T-cell (primary cell): ENCODE data around the gene MRPL33. TPM values are rescaled to one million over a fixed set of nuclear protein-coding genes. Genes with fewer than 3 reads are reported as not detected.

Experiments
- ATAC-seq, 4 experiments: fragments of 200-7000 bp in 3 of 4; fragments of 150-1000 bp in 1 of 4; cut with Tn5 transposase; replicated peaks in 1 of 4; 1 replicate in 3 of 4; 2 replicates in 1 of 4; pipeline ENCODE4 v1.10.0; 2021; ENCODE audit warnings: moderate library complexity in 3 of 4, mild to moderate bottlenecking in 2 of 4, moderate number of reproducible peaks in 1 of 4
- CTCF ChIA-PET, 2 donors: fragments of 300-600 bp; sonication (Branson Sonifier 250); formaldehyde crosslinking; loops; one replicate each; lab custom pipeline; 2022; ENCODE audit warnings: antibody characterized with exemption in 2 of 2; lab: Charles Lee
- POLR2A ChIA-PET, 2 donors: fragments of 300-600 bp; sonication (Branson Sonifier 250); formaldehyde crosslinking; loops; one replicate each; lab custom pipeline; 2022; ENCODE audit warnings: antibody characterized with exemption in 2 of 2; lab: Charles Lee
- DNase-seq, 35 experiments: peaks; one replicate each; pipeline versions ENCODE4 v3.0.0 to v3.0.0-alpha.2; 2013 to 2023
- H3K27ac ChIP-seq: one replicate; pipeline ENCODE4 v1.5.1; 2013; ENCODE audit warnings: low read length
- H3K27me3 ChIP-seq, 2 experiments: replicated peaks in 1 of 2; 1 replicate in 1 of 2; 2 replicates in 1 of 2; pipeline versions ENCODE4 v1.6.1 to v1.7.0; 2013; ENCODE audit warnings: low read length in 1 of 2, mixed read lengths in 1 of 2; ENCODE audit not compliant: control insufficient read depth in 2 of 2, insufficient read depth in 2 of 2; ENCODE audit errors: extremely low read depth in 1 of 2
- H3K36me3 ChIP-seq, 2 donors: 1 replicate in 1 of 2; 2 replicates in 1 of 2; pipeline versions ENCODE4 v1.6.1 to v1.7.0; 2013; ENCODE audit warnings: low read length in 1 of 2; ENCODE audit not compliant: control insufficient read depth in 2 of 2, insufficient read depth in 1 of 2; ENCODE audit errors: extremely low read depth in 1 of 2
- H3K4me1 ChIP-seq, 2 experiments: 1 replicate in 1 of 2; 2 replicates in 1 of 2; pipeline versions ENCODE4 v1.6.1 to v1.7.0; 2013; ENCODE audit warnings: low read length in 2 of 2, mixed read lengths in 1 of 2; ENCODE audit not compliant: insufficient read depth in 2 of 2, control insufficient read depth in 1 of 2; ENCODE audit errors: extremely low read depth in 1 of 2
- H3K4me3 ChIP-seq, 2 donors: 1 replicate in 1 of 2; 2 replicates in 1 of 2; pipeline versions ENCODE4 v1.5.1 to v1.7.0; 2013; ENCODE audit warnings: mild to moderate bottlenecking in 2 of 2, low read length in 1 of 2, moderate library complexity in 1 of 2; ENCODE audit not compliant: control insufficient read depth in 1 of 2; ENCODE audit errors: extremely low read depth in 1 of 2
- H3K9me3 ChIP-seq: 2 replicates; pipeline ENCODE4 v1.7.0; 2013
- H3K27ac Mint-ChIP-seq, 2 donors: one replicate each; pipeline ENCODE4 v1.8.0; 2020 to 2021; ENCODE audit warnings: mild to moderate bottlenecking in 2 of 2, mixed read lengths in 2 of 2
- H3K27me3 Mint-ChIP-seq, 2 donors: one replicate each; pipeline ENCODE4 v1.8.0; 2021 to 2022; ENCODE audit warnings: mixed read lengths in 2 of 2
- H3K36me3 Mint-ChIP-seq: one replicate; pipeline ENCODE4 v1.8.0; 2021; ENCODE audit warnings: mixed read lengths
- H3K4me1 Mint-ChIP-seq, 3 donors: one replicate each; pipeline ENCODE4 v1.8.0; 2020 to 2022; ENCODE audit warnings: mixed read lengths in 3 of 3, mild to moderate bottlenecking in 1 of 3
- H3K4me3 Mint-ChIP-seq, 3 donors: one replicate each; pipeline ENCODE4 v1.8.0; 2020 to 2022; ENCODE audit warnings: mild to moderate bottlenecking in 3 of 3, mixed read lengths in 3 of 3, moderate library complexity in 3 of 3
- H3K9me3 Mint-ChIP-seq, 3 donors: one replicate each; pipeline ENCODE4 v1.8.0; 2020 to 2022; ENCODE audit warnings: mixed read lengths in 3 of 3
- WGBS: methylation state at CpG from one replicate; pipeline ENCODE4 v1.1.5; 2013; ENCODE audit warnings: missing lambda C conversion rate; ENCODE audit not compliant: insufficient coverage; 5-methylcytosine and 5-hydroxymethylcytosine counted together
- total RNA-seq, 35 experiments: library from RNA in 6 of 35; stranded (reverse) in 6 of 35; fragments of 120-200 nt in 1 of 35; gene quantifications; one replicate each; pipeline versions ENCODE4 v1.2.1 to v1.2.4 and lab custom pipeline; 2013 to 2026

The MRPL33 gene
- 10 to 100 TPM; 25.9 to 39.4 (median 29.7) TPM for total RNA-seq
- total RNA-seq (2013) = 77.1 TPM
- 20.7 to 55.3 (median 25.6) reads per million in 29 experiments for total RNA-seq (lab: John Stamatoyannopoulos, UW)

DNA sequence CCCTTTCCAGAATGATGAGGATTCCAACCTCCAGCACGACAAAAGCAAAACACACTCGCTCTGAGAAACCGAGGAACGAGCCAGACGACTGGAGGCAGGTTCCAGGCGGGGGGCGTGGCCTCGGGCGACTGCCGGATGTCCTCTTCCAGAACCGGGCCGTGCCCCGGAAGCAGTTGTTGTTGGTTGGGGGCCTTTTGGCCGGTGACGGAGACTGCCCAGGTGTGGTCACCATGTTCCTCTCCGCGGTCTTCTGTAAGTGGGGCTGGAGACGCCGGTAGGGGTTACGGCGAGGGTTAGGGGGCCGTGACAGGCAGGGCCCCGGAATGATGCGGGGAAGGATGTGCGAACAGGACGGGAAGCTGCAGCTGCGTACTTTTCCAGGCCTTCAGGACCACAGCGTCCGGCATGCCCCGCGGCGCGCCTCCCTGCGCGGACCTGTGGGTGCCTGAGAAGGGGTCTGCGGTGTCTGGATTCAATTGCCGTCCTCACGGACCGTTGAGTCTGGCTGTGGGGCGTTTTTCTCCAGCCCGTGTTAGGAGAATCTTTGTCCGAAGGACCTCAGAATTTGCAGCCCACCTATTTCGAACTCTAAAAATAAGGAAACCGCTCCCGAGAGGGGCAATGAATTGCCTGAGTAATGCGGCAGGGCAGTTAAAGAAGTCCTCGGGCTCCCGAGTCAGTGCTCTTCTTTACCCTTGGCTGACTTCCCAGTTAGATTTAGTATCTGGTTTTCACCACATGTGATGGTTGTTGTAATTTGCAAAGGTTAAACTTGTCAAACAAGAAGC, at the start of gene MRPL33:
Gene MRPL33 (plus strand): TSS at position 172 of the 788 bp plus-strand sequence. CDS start 59 bp downstream, at position 231.
- peak within 1 kb of the TSS; percentile 85 to 99 for H3K4me3 ChIP-seq
- Mint-ChIP-seq H3K36me3 (peaks cover 24% of the 10 kb centered on the region), H3K4me1 (peaks cover 44 to 50% (median 49%) of the 10 kb centered on the region in 3 donors), H3K4me3 (peak within 1 kb of the TSS; percentile 99 to 100 (median 99)), H3K27me3 (peaks cover 0 to 2% of the 10 kb centered on the region in 2 donors), H3K9me3 (no peaks in the 10 kb centered on the region), H3K27ac (peak within 1 kb of the TSS; percentile 99 to 100)
- ChIA-PET CTCF (interaction anchor here in 1 of 2 donors (0.6 kb wide), 2 partner anchors 118 to 795 kb away, joined by 3 to 4 read pairs; no protein-coding TSS in a partner anchor), POLR2A (interaction anchor here (0.6 kb wide), 3 partner anchors 35 to 621 kb away, joined by 3 to 4 read pairs (median 3); no protein-coding TSS in a partner anchor)
- H3K27ac ChIP-seq = peak within 1 kb of the TSS; percentile 80
- H3K27me3 ChIP-seq = peaks cover 0 to 3% of the 10 kb centered on the region in 2 experiments
- WGBS = under 1% methylated on average over 41 of the region's 48 CpGs
- ATAC-seq = peak; percentile 94 to 95 (median 94)
- H3K9me3 ChIP-seq = no peaks in the 10 kb centered on the region
- H3K36me3 ChIP-seq = peaks cover 4 to 17% of the 10 kb centered on the region in 2 donors
- peak; percentile 77 to 94 (median 89) for DNase-seq
- H3K4me1 ChIP-seq = peaks cover 12 to 17% of the 10 kb centered on the region in 2 experiments

DNA sequence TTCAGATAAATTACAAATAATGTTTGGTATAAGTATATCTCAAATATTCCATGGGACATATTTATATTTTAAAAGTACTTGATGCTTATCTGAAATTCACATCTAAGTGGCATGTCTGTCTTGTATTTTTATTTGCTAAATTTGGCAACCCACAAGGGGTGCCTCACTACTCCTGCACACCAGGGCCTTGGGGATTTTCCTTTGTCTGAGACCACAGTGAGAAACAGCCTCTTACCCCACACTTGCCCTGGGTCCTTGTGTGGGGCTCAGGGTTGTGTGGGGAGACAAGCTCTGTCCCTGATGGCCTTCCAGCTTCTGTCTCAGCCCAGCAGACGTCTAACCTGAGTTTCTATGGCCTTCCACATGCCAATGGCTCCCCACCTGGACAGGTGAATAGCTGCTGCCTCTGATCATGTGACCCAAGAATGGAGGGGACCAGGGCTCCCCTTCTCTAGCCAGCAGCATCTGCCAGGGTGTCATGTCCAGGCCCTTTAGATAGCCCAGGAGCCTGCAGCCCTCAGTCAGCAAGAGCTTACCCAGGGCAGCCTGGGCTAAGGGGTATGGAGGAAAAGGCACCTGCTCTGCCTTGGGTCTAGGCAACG, 49.5 kb upstream of the MRPL33 start:
- DNase-seq (no peak), ATAC-seq (no peak)
- H3K27ac ChIP-seq = no peak overlapping the region
- CTCF ChIA-PET = no interaction called here
- peaks cover 0 to 2% of the 10 kb centered on the region in 2 experiments for H3K4me1 ChIP-seq
- H3K27me3 Mint-ChIP-seq = peaks cover 9 to 17% of the 10 kb centered on the region in 2 donors
- 83% methylated on average over 2 of the region's 2 CpGs for WGBS
- H3K9me3 ChIP-seq = no peaks in the 10 kb centered on the region
- POLR2A ChIA-PET = no interaction called here
- H3K4me3 Mint-ChIP-seq = no peak overlapping the region
- H3K27ac Mint-ChIP-seq = no peak overlapping the region
- peaks cover 4 to 15% (median 11%) of the 10 kb centered on the region in 3 donors for H3K4me1 Mint-ChIP-seq
- H3K9me3 Mint-ChIP-seq = no peaks in the 10 kb centered on the region
- H3K4me3 ChIP-seq = no peak overlapping the region
- H3K36me3 ChIP-seq = no peaks in the 10 kb centered on the region
- peaks cover 0 to 28% of the 10 kb centered on the region in 2 experiments for H3K27me3 ChIP-seq
- H3K36me3 Mint-ChIP-seq = no peaks in the 10 kb centered on the region

DNA sequence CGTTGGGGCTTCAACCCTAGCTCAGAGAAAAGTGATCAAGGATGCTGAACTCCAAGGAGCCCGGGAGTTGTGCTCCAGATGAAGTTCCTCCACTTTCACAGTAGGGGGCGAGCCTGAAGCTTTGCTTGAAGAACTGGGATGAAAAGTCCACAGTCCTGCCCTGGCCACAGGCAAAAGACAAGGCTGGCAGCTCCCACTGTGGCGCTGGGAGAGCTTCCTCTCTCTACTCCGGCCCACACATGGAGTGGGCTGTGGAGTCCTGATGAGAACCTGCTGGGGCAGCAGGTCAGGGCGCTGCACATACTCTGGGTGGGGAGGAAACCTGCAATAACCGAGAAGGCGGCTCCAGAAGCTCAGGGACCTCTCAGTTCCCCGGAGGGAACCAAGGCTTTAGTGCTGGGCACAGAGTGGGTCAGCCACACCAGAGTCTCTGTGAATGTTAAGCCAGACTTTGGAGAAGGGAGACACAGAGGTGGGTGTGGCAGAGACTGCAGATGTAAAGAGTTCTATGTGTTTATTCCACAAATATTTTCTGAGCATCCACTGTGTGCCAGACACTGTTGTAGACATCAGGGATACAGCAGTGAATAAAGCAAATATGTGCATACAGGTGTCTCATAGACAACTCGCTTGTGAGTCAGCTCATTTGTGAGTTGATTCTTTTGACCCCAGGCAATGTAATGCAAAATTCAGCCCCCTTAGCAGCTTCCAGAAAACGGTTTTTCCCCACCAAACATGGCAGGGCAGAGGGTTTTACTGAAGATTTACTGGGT, 48.0 kb upstream of the MRPL33 start:
- H3K4me1 Mint-ChIP-seq = peaks cover 10 to 15% (median 11%) of the 10 kb centered on the region in 3 donors
- CTCF ChIA-PET = interaction anchor here (0.5 to 1.1 kb wide), 2 partner anchors 39 to 40 kb away, joined by 4 read pairs; no protein-coding TSS in a partner anchor
- no peak overlapping the region for H3K27ac ChIP-seq
- H3K4me1 ChIP-seq = peaks cover 0 to 4% of the 10 kb centered on the region in 2 experiments
- no peaks in the 10 kb centered on the region for H3K36me3 ChIP-seq
- no peak overlapping the region for H3K4me3 ChIP-seq
- 59% methylated on average over 7 of the region's 11 CpGs for WGBS
- POLR2A ChIA-PET = no interaction called here
- peak in 2 of 35 experiments; percentile 23 to 41 for DNase-seq
- H3K27me3 ChIP-seq = peaks cover 0 to 20% of the 10 kb centered on the region in 2 experiments
- no peaks in the 10 kb centered on the region for H3K9me3 ChIP-seq
- H3K27ac Mint-ChIP-seq = no peak overlapping the region
- no peaks in the 10 kb centered on the region for H3K9me3 Mint-ChIP-seq
- no peaks in the 10 kb centered on the region for H3K36me3 Mint-ChIP-seq
- no peak overlapping the region for H3K4me3 Mint-ChIP-seq
- H3K27me3 Mint-ChIP-seq = peaks cover 9 to 13% of the 10 kb centered on the region in 2 donors
- ATAC-seq = no peak

DNA sequence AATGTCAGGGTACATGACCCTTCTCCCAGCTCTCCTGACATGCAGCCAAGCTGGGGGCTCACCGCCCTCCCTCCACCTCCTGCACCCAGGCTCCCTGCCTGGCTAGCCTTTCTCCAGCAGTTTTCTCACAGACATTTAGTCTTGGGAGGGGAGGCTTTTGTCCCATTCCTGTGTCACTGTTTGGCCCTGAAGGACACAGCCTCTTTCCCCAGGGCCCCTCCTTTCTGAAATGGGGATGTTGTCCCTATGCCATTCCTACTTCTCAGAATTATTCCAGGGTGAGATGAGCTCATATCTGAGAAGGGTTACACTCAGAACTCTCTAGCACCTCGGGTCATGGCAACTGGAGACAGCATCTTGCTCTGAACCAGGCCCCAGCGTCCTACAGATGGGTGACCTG, 47.3 kb upstream of the MRPL33 start:
- Mint-ChIP-seq H3K9me3 (no peaks in the 10 kb centered on the region), H3K36me3 (no peaks in the 10 kb centered on the region), H3K4me3 (no peak overlapping the region), H3K27me3 (peaks cover 9 to 13% of the 10 kb centered on the region in 2 donors), H3K4me1 (peaks cover 11 to 19% (median 17%) of the 10 kb centered on the region in 3 donors), H3K27ac (no peak overlapping the region)
- CTCF ChIA-PET = interaction anchor here in 1 of 2 donors (1.1 kb wide), 1 partner anchor 41 kb away, joined by 4 read pairs; no protein-coding TSS in a partner anchor
- Histone ChIP-seq H3K27ac (no peak overlapping the region), H3K36me3 (no peaks in the 10 kb centered on the region), H3K9me3 (no peaks in the 10 kb centered on the region), H3K4me1 (peaks cover 0 to 7% of the 10 kb centered on the region in 2 experiments), H3K27me3 (peaks cover 0 to 15% of the 10 kb centered on the region in 2 experiments), H3K4me3 (no peak overlapping the region)
- POLR2A ChIA-PET = no interaction called here
- DNase-seq (no peak), ATAC-seq (no peak)
- 33% methylated on average over 1 of the region's 3 CpGs for WGBS

DNA sequence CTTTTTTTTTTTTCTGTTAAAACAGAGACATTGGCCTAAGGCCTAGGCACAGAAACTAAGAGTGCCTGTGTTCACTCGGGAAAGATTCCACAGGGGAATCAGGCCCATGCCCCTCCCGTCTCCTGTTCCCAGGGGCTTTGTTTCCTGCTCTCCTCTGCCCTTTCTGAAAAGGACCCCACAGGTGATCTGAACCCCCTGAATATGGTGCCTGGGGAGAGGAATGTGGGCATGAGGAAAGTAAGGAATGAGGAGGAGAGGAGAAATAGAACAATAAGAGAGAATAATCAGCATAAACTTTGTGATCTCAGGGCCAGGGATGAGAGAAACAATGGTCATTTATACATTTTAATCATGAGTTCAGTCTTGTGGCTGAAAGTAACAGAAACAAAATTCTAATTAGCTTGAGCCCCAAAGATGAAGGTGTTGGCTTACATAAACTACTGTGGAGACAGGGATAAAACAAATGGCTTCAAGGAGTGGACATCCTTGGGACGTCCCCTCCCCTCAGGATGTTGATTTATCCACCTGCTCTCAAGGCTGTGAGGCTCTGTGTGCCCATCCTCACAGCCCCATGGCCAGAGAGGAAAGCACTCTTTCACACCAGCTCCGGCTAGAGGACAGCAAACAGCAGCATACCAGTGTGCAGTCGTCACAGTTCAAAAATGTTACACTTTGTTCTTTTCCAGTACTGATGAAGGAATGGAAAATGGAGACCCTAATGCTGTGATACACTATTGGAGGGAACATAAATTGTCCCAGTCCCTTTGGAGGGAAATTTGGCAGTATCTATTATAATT, 46.4 kb upstream of the MRPL33 start:
- Histone ChIP-seq H3K4me1 (peaks cover 0 to 7% of the 10 kb centered on the region in 2 experiments), H3K36me3 (no peaks in the 10 kb centered on the region), H3K27ac (no peak overlapping the region), H3K27me3 (peaks cover 0 to 12% of the 10 kb centered on the region in 2 experiments), H3K9me3 (no peaks in the 10 kb centered on the region), H3K4me3 (no peak overlapping the region)
- Mint-ChIP-seq H3K4me1 (peaks cover 7 to 17% (median 14%) of the 10 kb centered on the region in 3 donors), H3K36me3 (no peaks in the 10 kb centered on the region), H3K27me3 (peaks cover 5 to 10% of the 10 kb centered on the region in 2 donors), H3K27ac (no peak overlapping the region), H3K4me3 (no peak overlapping the region), H3K9me3 (no peaks in the 10 kb centered on the region)
- no peak for ATAC-seq
- DNase-seq = no peak
- ChIA-PET POLR2A (no interaction called here), CTCF (interaction anchor here in 1 of 2 donors (1.1 kb wide), 1 partner anchor 42 kb away, joined by 4 read pairs; no protein-coding TSS in a partner anchor)
- WGBS = 92% methylated on average over 2 of the region's 5 CpGs
